ENCODE data around the gene GFM2.
A peak's percentile ranks its signal among the peaks of the same experiment; 100 is the strongest.
"Not testable (repeated sequence)": the region's sequence is repeated elsewhere in the genome, so short reads cannot be mapped to it uniquely, and the experiment has no call there.

Gene GFM2

GRCh38 chr5:74766849-74767578 lies at the start of gene GFM2, which contains the start of gene NSA2:
TSS of gene GFM2 (minus strand) at chr5:74767117. CDS start at chr5:74763742, 3,375 bp downstream.
TSS of gene NSA2 (plus strand) at chr5:74767249. CDS start at chr5:74767361, 112 bp downstream.
- peak; percentile 96 for DNase-seq (ENCODE audit: low spot score)

GRCh38 chr5:74810915-74811314 lies 44.0 kb upstream of the GFM2 start:
- no peak for DNase-seq (ENCODE audit: low spot score)

- DNase-seq (ENCODE audit: low spot score) = no peak
These were observed 35.0 kb upstream of the GFM2 start for GRCh38 chr5:74801941-74802340.

GRCh38 chr5:74801197-74801596 lies 34.3 kb upstream of the GFM2 start:
- no peak for DNase-seq (ENCODE audit: low spot score)

- no peak for DNase-seq (ENCODE audit: low spot score)
These were observed 32.3 kb upstream of the GFM2 start for GRCh38 chr5:74798977-74799911.

GRCh38 chr5:74791669-74792068 lies 24.8 kb upstream of the GFM2 start:
- DNase-seq (ENCODE audit: low spot score) = not testable (repeated sequence)

GRCh38 chr5:74787424-74787823 lies 20.5 kb upstream of the GFM2 start:
- DNase-seq (ENCODE audit: low spot score) = no peak

- no peak for DNase-seq (ENCODE audit: low spot score)
These were observed 19.9 kb upstream of the GFM2 start for GRCh38 chr5:74786851-74787250.

- DNase-seq (ENCODE audit: low spot score) = no peak
These were observed 11.7 kb upstream of the GFM2 start for GRCh38 chr5:74778609-74779008.

- DNase-seq (ENCODE audit: low spot score) = no peak
These were observed 5.4 kb upstream of the GFM2 start for GRCh38 chr5:74772359-74772758.

- no peak for DNase-seq (ENCODE audit: low spot score)
These were observed 629 bp upstream of the GFM2 start for GRCh38 chr5:74767579-74767913.

- DNase-seq (ENCODE audit: low spot score) = no peak
These were observed 484 bp downstream of the GFM2 start for GRCh38 chr5:74766418-74766848.

GRCh38 chr5:74765929-74766328 lies 988 bp downstream of the GFM2 start:
- DNase-seq (ENCODE audit: low spot score) = no peak

GRCh38 chr5:74765201-74765600 lies 1.7 kb downstream of the GFM2 start:
- no peak for DNase-seq (ENCODE audit: low spot score)

GRCh38 chr5:74763504-74763903 lies 3.4 kb downstream of the GFM2 start:
- DNase-seq (ENCODE audit: low spot score) = no peak

- DNase-seq (ENCODE audit: low spot score) = no peak
These were observed 4.3 kb downstream of the GFM2 start for GRCh38 chr5:74762599-74762998.

GRCh38 chr5:74761241-74761640 lies 5.7 kb downstream of the GFM2 start:
- no peak for DNase-seq (ENCODE audit: low spot score)

- not testable (repeated sequence) for DNase-seq (ENCODE audit: low spot score)
These were observed 18.2 kb downstream of the GFM2 start for GRCh38 chr5:74748742-74749141.

GRCh38 chr5:74738406-74738805 lies 28.5 kb downstream of the GFM2 start:
- DNase-seq (ENCODE audit: low spot score) = no peak

GRCh38 chr5:74736759-74737158 lies 30.2 kb downstream of the GFM2 start:
- no peak for DNase-seq (ENCODE audit: low spot score)

GRCh38 chr5:74725331-74725730 lies 41.6 kb downstream of the GFM2 start:
- DNase-seq (ENCODE audit: low spot score) = no peak

GRCh38 chr5:74722271-74722670 lies 44.6 kb downstream of the GFM2 start:
- no peak for DNase-seq (ENCODE audit: low spot score)

GRCh38 chr5:74717596-74717995 lies 49.3 kb downstream of the GFM2 start:
- no peak for DNase-seq (ENCODE audit: low spot score)
